Lung (tissue), 12 donors: ENCODE data around the gene UNC93A. TPM values are rescaled to one million over a fixed set of nuclear protein-coding genes. Genes with fewer than 3 reads are reported as not detected.
"Not testable (repeated sequence)": the region's sequence is repeated elsewhere in the genome, so short reads cannot be mapped to it uniquely, and the experiment has no call there.

Experiments
- ATAC-seq: fragments of 200-7000 bp; cut with Tn5 transposase; one replicate; pipeline ENCODE4 v1.9.1; 2020; ENCODE audit warnings: moderate number of reproducible peaks; ENCODE audit not compliant: insufficient read depth, low FRiP score
- DNase-seq, 3 donors: peaks; one replicate each; pipeline ENCODE4 v3.0.0-alpha.2; 2013 to 2017
- H3K27ac ChIP-seq, 2 donors: one replicate each; pipeline ENCODE4 v1.5.1; 2013; ENCODE audit warnings: mild to moderate bottlenecking in 2 of 2, moderate library complexity in 2 of 2, control low read depth in 1 of 2, inconsistent platforms in 1 of 2, low read depth in 1 of 2, low read length in 1 of 2
- H3K27me3 ChIP-seq, 3 donors: one replicate each; pipeline ENCODE4 v1.5.1; 2013; ENCODE audit warnings: low read length in 2 of 3; ENCODE audit not compliant: control insufficient read depth in 3 of 3, insufficient read depth in 3 of 3
- H3K36me3 ChIP-seq, 4 donors: one replicate each; pipeline ENCODE4 v1.5.1; 2013; ENCODE audit warnings: low read length in 4 of 4, mild to moderate bottlenecking in 1 of 4, moderate library complexity in 1 of 4; ENCODE audit not compliant: control insufficient read depth in 4 of 4, insufficient read depth in 4 of 4
- H3K4me1 ChIP-seq, 5 donors: one replicate each; pipeline ENCODE4 v1.5.1; 2013; ENCODE audit warnings: low read length in 5 of 5, mild to moderate bottlenecking in 2 of 5, moderate library complexity in 1 of 5; ENCODE audit not compliant: control insufficient read depth in 5 of 5, insufficient read depth in 5 of 5
- H3K4me3 ChIP-seq: one replicate; pipeline ENCODE4 v1.5.1; 2013; ENCODE audit warnings: mild to moderate bottlenecking, control low read depth, moderate library complexity
- H3K9ac ChIP-seq, 2 donors: one replicate each; pipeline ENCODE4 v1.5.1; 2013; ENCODE audit warnings: low read length in 2 of 2, control low read depth in 1 of 2; ENCODE audit not compliant: insufficient read depth in 1 of 2
- H3K9me3 ChIP-seq, 4 donors: one replicate each; pipeline ENCODE4 v1.5.1; 2013; ENCODE audit warnings: low read length in 3 of 4, mild to moderate bottlenecking in 1 of 4, moderate library complexity in 1 of 4; ENCODE audit not compliant: control insufficient read depth in 4 of 4, insufficient read depth in 3 of 4
- WGBS, 2 donors: extraction: QIAGEN DNeasy Blood & Tissue Kit; methylation state at CpG; one replicate each; pipeline ENCODE4 v1.1.7; 2013; 5-methylcytosine and 5-hydroxymethylcytosine counted together
- polyA plus RNA-seq, 2 donors: library from polyadenylated mRNA; stranded (reverse); fragments of 200-250 nt; gene quantifications; one replicate each; pipeline ENCODE4 v1.2.1, GENCODE V29; 2013
- total RNA-seq, 2 donors: library from RNA; depleted of rRNA in 1 of 2; stranded (reverse); fragments of >200 nt in 1 of 2; gene quantifications; one replicate each; pipeline ENCODE4 v1.2.1, GENCODE V29; 2014 to 2021
- TF ChIP-seq, protein P1 (sequence below): IDR thresholded peaks from 2 replicates; pipeline ENCODE4 v1.5.1; 2012; ENCODE audit warnings: mild to moderate bottlenecking; ENCODE audit errors: control extremely low read depth, extremely low read depth
- donor health status: control.
- donor health status: control.
- donor health status: Bipolar disorder and iron deficiency.
- donor health status: healthy.
- donor health status: DM: yes; HTN: yes; CAD: no.

UNC93A gene
- total and polyA plus RNA-seq, 4 donors: not detected

DNA sequence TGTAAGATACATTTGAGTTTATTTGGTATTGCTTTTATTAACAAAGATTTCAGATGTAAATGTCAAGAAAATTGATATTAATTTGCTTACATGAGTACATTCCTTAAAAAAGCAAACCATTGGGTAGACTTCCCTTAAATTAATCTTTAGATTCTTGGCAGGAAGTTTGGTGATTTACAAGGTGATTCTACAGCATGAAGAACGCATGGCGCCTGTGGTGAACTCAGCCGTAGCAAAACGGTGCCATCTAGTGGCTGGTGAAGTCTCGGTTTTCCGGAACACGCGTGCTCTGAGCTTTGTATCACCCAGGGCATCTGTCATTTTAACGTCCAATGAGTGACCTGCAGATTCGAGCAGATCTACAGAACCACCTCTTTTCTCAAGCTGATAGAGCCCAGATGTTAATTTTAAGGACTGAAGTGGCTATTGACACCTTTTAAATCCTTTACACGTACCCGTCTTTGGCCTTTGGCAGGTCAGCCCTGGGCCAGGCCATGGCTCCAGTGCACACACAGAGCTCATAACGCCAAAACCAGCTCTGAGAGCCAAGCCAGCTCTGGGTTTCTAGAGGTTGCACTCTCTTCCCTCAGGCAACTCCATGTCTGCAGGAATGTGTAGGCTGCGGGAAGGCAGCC lies 2.4 kb upstream of the UNC93A start:
- H3K4me1 ChIP-seq, H3K27ac ChIP-seq, H3K9ac ChIP-seq, H3K9me3 ChIP-seq, H3K36me3 ChIP-seq, H3K27me3 ChIP-seq, H3K4me3 ChIP-seq: not testable (repeated sequence)
- DNase-seq: peak; percentile 37 to 77 (median 75)
- 20 to 31% methylated on average over 10 to 14 of the region's 14 CpGs for WGBS, 2 donors
- TF ChIP-seq, protein P1, sequence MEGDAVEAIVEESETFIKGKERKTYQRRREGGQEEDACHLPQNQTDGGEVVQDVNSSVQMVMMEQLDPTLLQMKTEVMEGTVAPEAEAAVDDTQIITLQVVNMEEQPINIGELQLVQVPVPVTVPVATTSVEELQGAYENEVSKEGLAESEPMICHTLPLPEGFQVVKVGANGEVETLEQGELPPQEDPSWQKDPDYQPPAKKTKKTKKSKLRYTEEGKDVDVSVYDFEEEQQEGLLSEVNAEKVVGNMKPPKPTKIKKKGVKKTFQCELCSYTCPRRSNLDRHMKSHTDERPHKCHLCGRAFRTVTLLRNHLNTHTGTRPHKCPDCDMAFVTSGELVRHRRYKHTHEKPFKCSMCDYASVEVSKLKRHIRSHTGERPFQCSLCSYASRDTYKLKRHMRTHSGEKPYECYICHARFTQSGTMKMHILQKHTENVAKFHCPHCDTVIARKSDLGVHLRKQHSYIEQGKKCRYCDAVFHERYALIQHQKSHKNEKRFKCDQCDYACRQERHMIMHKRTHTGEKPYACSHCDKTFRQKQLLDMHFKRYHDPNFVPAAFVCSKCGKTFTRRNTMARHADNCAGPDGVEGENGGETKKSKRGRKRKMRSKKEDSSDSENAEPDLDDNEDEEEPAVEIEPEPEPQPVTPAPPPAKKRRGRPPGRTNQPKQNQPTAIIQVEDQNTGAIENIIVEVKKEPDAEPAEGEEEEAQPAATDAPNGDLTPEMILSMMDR: peak; percentile 5
- ATAC-seq: peak; percentile 51

DNA sequence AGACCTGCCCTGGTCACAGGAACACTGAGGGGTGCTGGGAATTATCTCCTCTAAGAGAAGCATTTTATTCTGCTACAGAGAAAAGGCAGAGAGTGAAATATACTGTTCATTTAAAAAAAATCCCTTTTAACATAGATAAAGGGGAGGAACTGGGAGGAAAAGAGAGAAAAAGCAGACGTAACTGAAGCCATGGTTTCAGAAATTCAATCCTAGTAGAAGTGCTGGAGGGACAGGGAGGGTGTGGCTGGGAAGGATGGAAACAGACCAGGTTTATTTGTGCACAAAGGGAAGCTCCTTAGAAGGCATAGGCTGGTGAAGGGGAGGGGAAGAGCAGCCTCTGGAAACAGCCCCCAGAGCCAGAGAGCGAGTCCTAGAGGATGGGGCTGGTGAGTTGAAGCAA lies 1.8 kb upstream of the UNC93A start:
- ATAC-seq, DNase-seq: not testable (repeated sequence)

DNA sequence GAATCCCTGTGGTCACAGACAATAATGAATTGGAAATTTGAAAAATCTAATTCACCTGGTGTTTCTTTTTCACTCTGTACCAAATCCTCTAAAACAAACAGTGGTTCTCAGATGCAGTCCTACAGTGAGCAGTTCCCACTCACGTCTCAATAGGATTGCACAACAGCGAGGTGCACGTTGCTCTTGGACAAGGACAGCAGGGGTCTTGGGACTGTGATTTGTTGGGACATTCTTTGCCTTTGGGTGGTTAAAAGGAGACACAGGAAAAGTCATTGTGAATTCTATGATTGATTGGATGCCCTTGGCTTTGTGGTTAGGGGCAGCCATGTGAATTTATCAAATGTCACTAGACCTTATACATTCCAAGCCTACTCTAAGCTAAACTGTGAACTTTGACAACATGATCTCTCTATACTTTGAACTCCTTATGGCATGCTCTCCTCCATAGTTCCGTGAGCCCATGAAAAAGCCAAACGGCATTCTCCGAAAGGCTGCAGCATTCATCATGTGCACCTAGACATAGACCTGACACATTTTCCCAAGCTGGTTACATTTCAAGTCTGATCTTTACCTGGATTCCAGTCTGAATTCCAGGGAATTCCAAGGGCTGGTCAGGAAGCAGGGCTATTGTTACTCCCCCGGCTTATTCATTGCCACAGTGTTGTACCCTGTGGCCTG lies 647 bp downstream of the UNC93A start:
- Histone ChIP-seq H3K9me3 (no peaks in the 10 kb centered on the region), H3K27me3 (no peaks in the 10 kb centered on the region), H3K4me3 (no peak overlapping the region), H3K27ac (no peak overlapping the region), H3K9ac (no peak overlapping the region), H3K36me3 (no peaks in the 10 kb centered on the region), H3K4me1 (peaks cover 0 to 6% (median 0%) of the 10 kb centered on the region in 5 donors)
- TF ChIP-seq, protein P1: no peak
- no peak for DNase-seq
- no peak for ATAC-seq
- WGBS, 2 donors: 64 to 69% methylated on average over 7 of the region's 7 CpGs

More for the DNA sequence above, 1.8 kb upstream of the UNC93A start:
- H3K4me3 ChIP-seq, H3K27me3 ChIP-seq, H3K9ac ChIP-seq, H3K36me3 ChIP-seq, H3K27ac ChIP-seq, H3K9me3 ChIP-seq, H3K4me1 ChIP-seq: not testable (repeated sequence)
- 70 to 91% methylated on average over 1 of the region's 2 CpGs for WGBS, 2 donors

DNA sequence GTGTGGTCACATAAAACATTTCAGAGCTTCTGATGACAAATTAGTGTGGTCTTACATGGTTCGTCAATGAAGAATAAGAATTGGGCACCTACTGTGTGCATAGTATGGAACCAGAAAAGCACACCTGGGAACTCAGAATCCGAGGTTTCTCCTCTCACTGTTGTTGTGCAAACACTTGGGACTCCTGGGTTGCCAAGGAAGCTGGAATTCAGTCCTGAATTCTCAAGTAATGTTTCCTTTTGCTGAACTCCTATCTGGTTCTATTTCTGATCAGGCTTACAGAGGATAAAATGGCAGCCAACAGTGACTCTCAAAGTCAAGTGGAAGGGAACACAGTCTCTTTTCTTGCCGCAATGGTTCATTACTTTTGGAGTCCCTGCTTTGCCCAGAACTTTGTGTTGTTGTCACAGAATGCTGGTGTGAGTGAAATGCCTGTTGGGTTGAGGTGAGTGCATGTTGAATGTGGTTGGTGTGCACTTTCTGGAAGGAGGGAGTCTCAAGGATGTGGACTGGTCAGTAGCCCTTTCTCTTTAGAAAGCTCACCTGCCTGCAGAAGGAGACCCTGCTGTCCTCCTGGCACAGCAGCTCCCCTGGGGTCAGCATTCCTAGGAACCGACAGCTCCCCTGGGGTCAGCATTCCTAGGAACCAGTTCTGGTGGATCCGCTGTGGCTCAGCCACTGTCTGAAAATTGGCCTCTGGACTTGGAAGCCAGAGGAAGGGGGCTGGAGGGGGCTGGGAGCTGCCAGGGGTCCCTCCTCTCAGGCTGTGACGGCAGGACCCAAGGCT lies 1.4 kb downstream of the UNC93A start:
- no peak overlapping the region for H3K9ac ChIP-seq
- H3K36me3 ChIP-seq: no peaks in the 10 kb centered on the region
- no peak overlapping the region for H3K27ac ChIP-seq
- H3K4me1 ChIP-seq: peaks cover 0 to 6% (median 0%) of the 10 kb centered on the region in 5 donors
- H3K4me3 ChIP-seq: no peak overlapping the region
- ATAC-seq: no peak
- no peaks in the 10 kb centered on the region for H3K9me3 ChIP-seq
- WGBS, 2 donors: 71 to 87% methylated on average over 6 of the region's 6 CpGs
- DNase-seq: no peak
- TF ChIP-seq, protein P1: no peak
- no peaks in the 10 kb centered on the region for H3K27me3 ChIP-seq
